Activated B cell treated with CpG ODN at 0.5 μM for 24 hours (primary cell): ENCODE results near the gene ATP6V1A. TPM values are rescaled to one million over a fixed set of nuclear protein-coding genes. Genes with fewer than 3 reads are reported as not detected.
A peak's percentile ranks its signal among the peaks of the same experiment; 100 is the strongest.

Experiments
- ATAC-seq: fragments of 200-7000 bp; cut with Tn5 transposase; one replicate; pipeline ENCODE4 v1.10.0; 2021; ENCODE audit warnings: low read depth, mild to moderate bottlenecking, moderate library complexity
- CTCF ChIA-PET: fragments of 350-600 bp; sonication (Branson Sonifier 250); formaldehyde crosslinking; loops from one replicate; lab custom pipeline; 2021; ENCODE audit warnings: antibody characterized with exemption; lab: Charles Lee
- POLR2A ChIA-PET: fragments of 350-600 bp; sonication (Branson Sonifier 250); formaldehyde crosslinking; loops from one replicate; lab custom pipeline; 2021; ENCODE audit warnings: antibody characterized with exemption; lab: Charles Lee
- DNase-seq: peaks from one replicate; pipeline ENCODE4 v3.0.0; 2022
- H3K27ac Mint-ChIP-seq: one replicate; pipeline ENCODE4 v1.8.0; 2020; ENCODE audit warnings: mixed read lengths
- H3K27me3 Mint-ChIP-seq: one replicate; pipeline ENCODE4 v1.8.0; 2021; ENCODE audit warnings: mixed read lengths
- H3K36me3 Mint-ChIP-seq: one replicate; pipeline ENCODE4 v1.8.0; 2021; ENCODE audit warnings: low read depth, mixed read lengths
- H3K4me1 Mint-ChIP-seq: one replicate; pipeline ENCODE4 v1.8.0; 2021; ENCODE audit warnings: mixed read lengths
- H3K4me3 Mint-ChIP-seq: one replicate; pipeline ENCODE4 v1.8.0; 2020; ENCODE audit warnings: mild to moderate bottlenecking, mixed read lengths
- H3K9me3 Mint-ChIP-seq: one replicate; pipeline ENCODE4 v1.8.0; 2020; ENCODE audit warnings: mixed read lengths
- intact Hi-C: fragments of 100-400 bp; cut with micrococcal nuclease; formaldehyde crosslinking; loops from one replicate; pipeline ENCODE4 v1.15.1; 2024
- total RNA-seq: library from RNA; stranded (reverse); gene quantifications from 2 replicates; pipeline ENCODE4 v1.2.3, GENCODE V29; 2022
- TF ChIP-seq, protein P1 (sequence below): fragments of 200-600 bp; IDR thresholded peaks from one replicate; pipeline ENCODE4 v1.8.0; 2022; ENCODE audit warnings: antibody characterized with exemption, mild to moderate bottlenecking

ATP6V1A gene
- total RNA-seq, 1 donor from 2014 or later = 49.3 TPM

DNA sequence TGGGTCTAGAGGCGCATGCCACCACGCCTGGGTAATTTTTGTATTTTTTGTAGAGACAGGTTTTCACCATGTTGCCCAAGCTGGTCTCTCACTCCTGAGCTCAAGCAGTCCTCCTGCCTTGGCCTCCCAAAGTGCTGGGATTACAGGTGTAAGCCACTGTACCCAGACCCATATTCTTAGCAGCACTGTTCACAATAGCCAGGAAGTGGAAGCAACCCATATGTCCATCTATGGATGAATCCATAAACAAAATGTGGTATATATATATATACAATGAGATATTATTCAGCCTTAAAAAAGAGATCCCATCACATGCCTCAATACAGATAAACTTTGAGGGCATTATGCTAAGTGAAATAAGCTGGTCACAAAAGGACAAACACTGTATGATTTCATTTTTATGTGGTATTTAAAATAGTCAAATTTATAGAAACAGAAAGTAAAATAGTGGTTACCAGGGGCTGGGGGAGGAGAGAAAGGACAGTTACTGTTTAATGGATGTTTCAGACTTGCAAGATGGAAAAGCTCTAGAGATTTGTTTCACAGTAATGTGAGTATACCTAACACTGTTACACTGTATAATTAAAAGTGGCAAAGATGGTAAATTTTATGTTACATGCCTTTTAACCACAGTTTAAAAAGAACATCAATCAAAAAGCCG is 56.1 kb downstream of the ATP6V1A start:
- Mint-ChIP-seq H3K27me3 (no peaks in the 10 kb centered on the region), H3K4me3 (peak overlapping the region; percentile 1), H3K9me3 (no peaks in the 10 kb centered on the region), H3K36me3 (peaks cover 71% of the 10 kb centered on the region), H3K27ac (peak overlapping the region; percentile 65), H3K4me1 (peaks cover 25% of the 10 kb centered on the region)
- ATAC-seq (peak; percentile 58), DNase-seq (no peak)
- intact Hi-C loops = loop anchor here (2.0 kb wide), 2 partner anchors 14 to 22 kb away; no protein-coding TSS in a partner anchor
- POLR2A ChIA-PET = interaction anchor here (0.8 to 1.8 kb wide), 7 partner anchors 12 to 114 kb away, joined by 3 to 6 read pairs (median 3); partner anchors contain the start of genes ATP6V1A and NAA50
- CTCF ChIA-PET = interaction anchor here (1.0 to 1.2 kb wide), 2 partner anchors 36 to 60 kb away, joined by 3 to 4 read pairs; partner anchors contain the start of gene GRAMD1C
- TF ChIP-seq, protein P1, sequence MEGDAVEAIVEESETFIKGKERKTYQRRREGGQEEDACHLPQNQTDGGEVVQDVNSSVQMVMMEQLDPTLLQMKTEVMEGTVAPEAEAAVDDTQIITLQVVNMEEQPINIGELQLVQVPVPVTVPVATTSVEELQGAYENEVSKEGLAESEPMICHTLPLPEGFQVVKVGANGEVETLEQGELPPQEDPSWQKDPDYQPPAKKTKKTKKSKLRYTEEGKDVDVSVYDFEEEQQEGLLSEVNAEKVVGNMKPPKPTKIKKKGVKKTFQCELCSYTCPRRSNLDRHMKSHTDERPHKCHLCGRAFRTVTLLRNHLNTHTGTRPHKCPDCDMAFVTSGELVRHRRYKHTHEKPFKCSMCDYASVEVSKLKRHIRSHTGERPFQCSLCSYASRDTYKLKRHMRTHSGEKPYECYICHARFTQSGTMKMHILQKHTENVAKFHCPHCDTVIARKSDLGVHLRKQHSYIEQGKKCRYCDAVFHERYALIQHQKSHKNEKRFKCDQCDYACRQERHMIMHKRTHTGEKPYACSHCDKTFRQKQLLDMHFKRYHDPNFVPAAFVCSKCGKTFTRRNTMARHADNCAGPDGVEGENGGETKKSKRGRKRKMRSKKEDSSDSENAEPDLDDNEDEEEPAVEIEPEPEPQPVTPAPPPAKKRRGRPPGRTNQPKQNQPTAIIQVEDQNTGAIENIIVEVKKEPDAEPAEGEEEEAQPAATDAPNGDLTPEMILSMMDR = no peak

DNA sequence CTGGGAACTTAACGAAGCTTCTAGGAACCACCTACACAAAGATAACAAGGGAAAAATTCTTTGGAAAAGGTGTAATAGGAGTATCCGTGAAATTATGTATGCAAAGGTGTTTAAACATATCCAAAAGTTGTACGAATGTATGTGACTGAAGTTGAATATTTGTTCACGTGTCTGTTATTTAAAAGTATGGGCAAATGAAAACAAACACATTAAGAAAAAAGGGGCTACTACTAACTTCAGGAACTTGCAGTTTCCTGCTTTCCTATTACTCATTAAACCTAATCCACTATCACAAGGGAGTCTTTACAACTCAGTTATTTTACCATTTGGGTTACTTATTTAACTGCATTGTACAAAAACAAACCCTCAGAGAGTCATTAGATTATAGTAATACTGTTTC is 57.8 kb downstream of the ATP6V1A start:
- ChIA-PET POLR2A (interaction anchor here (0.7 kb wide), 1 partner anchor 17 kb away, joined by 3 read pairs; no protein-coding TSS in a partner anchor), CTCF (no interaction called here)
- H3K36me3 Mint-ChIP-seq = peaks cover 70% of the 10 kb centered on the region
- no peak overlapping the region for H3K4me3 Mint-ChIP-seq
- H3K27me3 Mint-ChIP-seq = no peaks in the 10 kb centered on the region
- no peak for ATAC-seq
- no peaks in the 10 kb centered on the region for H3K9me3 Mint-ChIP-seq
- peaks cover 25% of the 10 kb centered on the region for H3K4me1 Mint-ChIP-seq
- TF ChIP-seq, protein P1 = no peak
- H3K27ac Mint-ChIP-seq = no peak overlapping the region
- no peak for DNase-seq
- intact Hi-C loops = no loop called here

DNA sequence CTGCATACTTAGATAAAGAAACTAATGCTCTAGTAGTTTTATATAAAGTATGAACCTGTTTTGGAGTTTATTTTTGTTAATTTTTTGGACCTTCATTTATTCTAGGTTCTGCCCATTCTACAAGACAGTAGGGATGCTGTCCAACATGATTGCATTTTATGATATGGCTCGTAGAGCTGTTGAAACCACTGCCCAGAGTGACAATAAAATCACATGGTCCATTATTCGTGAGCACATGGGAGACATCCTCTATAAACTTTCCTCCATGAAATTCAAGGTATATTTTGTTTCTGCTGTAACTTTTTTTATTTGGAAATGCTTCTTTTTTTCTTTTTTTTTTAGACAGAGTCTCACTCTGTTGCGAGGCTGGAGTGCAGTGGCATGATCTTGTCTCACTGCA is 58.4 kb downstream of the ATP6V1A start:
- H3K27ac Mint-ChIP-seq = no peak overlapping the region
- peaks cover 71% of the 10 kb centered on the region for H3K36me3 Mint-ChIP-seq

DNA sequence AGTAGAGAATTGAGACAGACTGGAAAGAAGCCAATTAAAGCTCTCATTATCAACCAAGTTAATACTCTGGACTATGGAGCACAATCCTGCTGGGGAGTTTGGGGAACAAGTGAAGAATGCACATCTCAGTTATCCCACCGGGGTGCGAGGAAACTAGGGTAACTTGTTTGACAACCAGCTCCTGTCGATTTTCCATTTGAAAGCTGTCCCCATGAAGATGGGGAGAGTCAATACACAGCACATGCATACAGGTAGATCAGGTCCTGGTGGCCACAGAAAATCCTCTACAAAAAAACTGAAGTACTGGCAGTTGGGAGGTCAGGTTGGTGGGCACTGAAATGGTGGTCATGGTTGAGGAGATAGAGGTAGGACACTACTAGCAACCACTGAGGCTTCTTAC is 66.0 kb downstream of the ATP6V1A start:
- DNase-seq (no peak), ATAC-seq (no peak)
- ChIA-PET POLR2A (interaction anchor here (1.4 kb wide), 1 partner anchor 67 kb away, joined by 4 read pairs; the partner anchor contains the start of genes ATP6V1A and NAA50), CTCF (no interaction called here)
- TF ChIP-seq, protein P1 = no peak
- no peak overlapping the region for H3K4me3 Mint-ChIP-seq
- intact Hi-C loops = no loop called here
- no peaks in the 10 kb centered on the region for H3K9me3 Mint-ChIP-seq
- H3K36me3 Mint-ChIP-seq = peaks cover 40% of the 10 kb centered on the region
- no peak overlapping the region for H3K27ac Mint-ChIP-seq
- H3K4me1 Mint-ChIP-seq = no peaks in the 10 kb centered on the region
- no peaks in the 10 kb centered on the region for H3K27me3 Mint-ChIP-seq

More for the DNA sequence above, 58.4 kb downstream of the ATP6V1A start:
- ATAC-seq = no peak
- no peak for DNase-seq
- TF ChIP-seq, protein P1 = no peak
- no peak overlapping the region for H3K4me3 Mint-ChIP-seq
- ChIA-PET CTCF (no interaction called here), POLR2A (interaction anchor here (0.7 kb wide), 1 partner anchor 16 kb away, joined by 3 read pairs; no protein-coding TSS in a partner anchor)
- H3K9me3 Mint-ChIP-seq = no peaks in the 10 kb centered on the region
- H3K27me3 Mint-ChIP-seq = no peaks in the 10 kb centered on the region
- H3K4me1 Mint-ChIP-seq = peaks cover 25% of the 10 kb centered on the region
- intact Hi-C loops = no loop called here

DNA sequence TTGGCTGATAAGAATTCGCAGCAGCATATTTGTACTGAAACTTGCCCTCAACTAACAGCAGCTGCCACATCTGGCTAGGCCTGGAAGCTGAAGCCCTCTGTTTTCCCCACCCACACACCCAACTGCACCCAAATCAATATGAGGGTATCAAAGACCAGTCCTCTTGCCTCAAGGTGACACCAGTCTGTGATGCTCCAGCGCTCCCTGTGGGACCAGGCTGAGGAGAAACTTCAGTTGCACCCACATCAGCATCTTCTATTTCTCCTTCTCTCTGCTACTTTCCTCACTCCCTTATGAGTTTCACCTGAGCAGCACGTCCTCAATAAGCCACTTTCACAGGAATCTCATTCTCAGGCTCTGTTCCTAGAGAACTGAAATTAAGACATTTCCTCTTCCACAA is 73.0 kb downstream of the ATP6V1A start:
- H3K4me3 Mint-ChIP-seq = no peak overlapping the region
- intact Hi-C loops = no loop called here
- no peaks in the 10 kb centered on the region for H3K36me3 Mint-ChIP-seq
- no peak overlapping the region for H3K27ac Mint-ChIP-seq
- TF ChIP-seq, protein P1 = no peak
- DNase-seq (no peak), ATAC-seq (no peak)
- peaks cover 7% of the 10 kb centered on the region for H3K4me1 Mint-ChIP-seq
- POLR2A ChIA-PET = interaction anchor here (0.6 to 1.1 kb wide), 2 partner anchors 15 to 1327 kb away, joined by 3 to 4 read pairs; no protein-coding TSS in a partner anchor
- CTCF ChIA-PET = no interaction called here
- no peaks in the 10 kb centered on the region for H3K27me3 Mint-ChIP-seq
- H3K9me3 Mint-ChIP-seq = no peaks in the 10 kb centered on the region
